GM23338 (cell line): ENCODE results near the gene USP6NL. TPM values are rescaled to one million over a fixed set of nuclear protein-coding genes. Genes with fewer than 3 reads are reported as not detected.
A peak's percentile ranks its signal among the peaks of the same experiment; 100 is the strongest.

Source experiments
- ATAC-seq: fragments of 200-7000 bp; cut with Tn5 transposase; 3 replicates; pipeline ENCODE4 v1.9.1; 2020
- DNase-seq: peaks from one replicate; pipeline ENCODE4 v3.0.0-alpha.2; 2015; ENCODE audit warnings: low spot score
- H2AFZ ChIP-seq: fragments of 200-600 bp; sonication (generic); 2 replicates; pipeline ENCODE4 v1.8.0; 2016; ENCODE audit warnings: antibody characterized with exemption, mild to moderate bottlenecking, moderate library complexity
- H3F3A ChIP-seq: fragments of 200-600 bp; sonication (generic); replicated peaks from 2 replicates; pipeline ENCODE4 v1.8.0; 2017; ENCODE audit warnings: antibody characterized with exemption, mixed run types, low read depth
- H3K27ac ChIP-seq: fragments of 200-600 bp; sonication (generic); 2 replicates; pipeline ENCODE4 v1.6.1; 2016; ENCODE audit warnings: low read depth
- H3K27me3 ChIP-seq: fragments of 200-600 bp; sonication (generic); 2 replicates; pipeline ENCODE4 v1.8.0; 2016; ENCODE audit warnings: mild to moderate bottlenecking, mixed run types, moderate library complexity; ENCODE audit not compliant: insufficient read depth
- H3K36me3 ChIP-seq: fragments of 200-600 bp; sonication (generic); 2 replicates; pipeline ENCODE4 v1.8.0; 2016; ENCODE audit warnings: mild to moderate bottlenecking; ENCODE audit not compliant: insufficient read depth
- H3K4me1 ChIP-seq: fragments of 200-600 bp; sonication (generic); 2 replicates; pipeline ENCODE4 v1.8.0; 2016; ENCODE audit warnings: mild to moderate bottlenecking, moderate library complexity; ENCODE audit not compliant: insufficient read depth
- H3K4me2 ChIP-seq: fragments of 200-600 bp; sonication (generic); 2 replicates; pipeline ENCODE4 v1.7.1; 2017; ENCODE audit warnings: mixed run types
- H3K4me3 ChIP-seq: fragments of 200-600 bp; sonication (generic); 2 replicates; pipeline ENCODE4 v1.6.1; 2016; ENCODE audit warnings: mixed run types
- H3K79me2 ChIP-seq: fragments of 200-600 bp; sonication (generic); replicated peaks from 2 replicates; pipeline ENCODE4 v1.8.0; 2017; ENCODE audit warnings: mild to moderate bottlenecking; ENCODE audit not compliant: insufficient read depth
- H3K9me2 ChIP-seq: fragments of 200-600 bp; sonication (generic); 2 replicates; pipeline ENCODE4 v1.8.0; 2017; ENCODE audit not compliant: insufficient read depth
- H4K20me1 ChIP-seq: fragments of 200-600 bp; sonication (generic); replicated peaks from 2 replicates; pipeline ENCODE4 v1.8.0; 2017; ENCODE audit warnings: mild to moderate bottlenecking; ENCODE audit not compliant: insufficient read depth
- H3K27ac Mint-ChIP-seq: 2 replicates; pipeline ENCODE4 v1.8.0; 2020; ENCODE audit warnings: inconsistent platforms, mild to moderate bottlenecking, moderate library complexity, mixed read lengths
- H3K27me3 Mint-ChIP-seq: 3 replicates; pipeline ENCODE4 v1.8.0; 2022; ENCODE audit warnings: low read depth, mild to moderate bottlenecking, moderate library complexity, mixed read lengths, inconsistent platforms; ENCODE audit not compliant: insufficient read depth, poor library complexity
- H3K36me3 Mint-ChIP-seq: 3 replicates; pipeline ENCODE4 v1.8.0; 2021; ENCODE audit warnings: low read depth, mild to moderate bottlenecking, inconsistent platforms, moderate library complexity, mixed read lengths
- H3K4me1 Mint-ChIP-seq: 3 replicates; pipeline ENCODE4 v1.8.0; 2020; ENCODE audit warnings: mild to moderate bottlenecking, inconsistent platforms, mixed read lengths
- H3K4me3 Mint-ChIP-seq: 3 replicates; pipeline ENCODE4 v1.8.0; 2021; ENCODE audit warnings: moderate library complexity, mild to moderate bottlenecking, inconsistent platforms, mixed read lengths
- H3K9me3 Mint-ChIP-seq: 3 replicates; pipeline ENCODE4 v1.8.0; 2020; ENCODE audit warnings: moderate library complexity, mild to moderate bottlenecking, inconsistent platforms, mixed read lengths
- CREB1 ChIP-seq: fragments of 250-450 bp; sonication (Bioruptor Pico); IDR thresholded peaks from 2 replicates; pipeline ENCODE4 v1.5.0; 2020; ENCODE audit warnings: low read depth, mild to moderate bottlenecking, moderate library complexity
- CTCF ChIP-seq, 2 experiments: fragments of 200-600 bp in 1 of 2; sonication (generic) in 1 of 2; conservative IDR thresholded peaks; 2 replicates each; pipeline versions ENCODE4 v1.5.1 to v1.6.1; 2016 to 2017; ENCODE audit warnings: antibody characterized with exemption in 2 of 2, low read depth in 2 of 2, mild to moderate bottlenecking in 2 of 2, moderate library complexity in 1 of 2
- ETS1 ChIP-seq: IDR thresholded peaks from 2 replicates; pipeline ENCODE4 v1.6.1; 2016; ENCODE audit warnings: antibody characterized with exemption
- EZH2 ChIP-seq: fragments of 200-600 bp; sonication (generic); IDR thresholded peaks from one replicate; pipeline ENCODE4 v1.8.0; 2017; ENCODE audit warnings: antibody characterized with exemption, mild to moderate bottlenecking, low read depth; ENCODE audit not compliant: unreplicated experiment
- EZH2phosphoT487 ChIP-seq: fragments of 200-600 bp; sonication (generic); IDR thresholded peaks from one replicate; pipeline ENCODE4 v1.8.1; 2018; ENCODE audit warnings: antibody characterized with exemption; ENCODE audit not compliant: unreplicated experiment
- JUNB ChIP-seq: IDR thresholded peaks from one replicate; pipeline ENCODE4 v1.6.1; 2016; ENCODE audit warnings: antibody characterized with exemption; ENCODE audit not compliant: unreplicated experiment
- NANOG ChIP-seq: IDR thresholded peaks from 2 replicates; pipeline ENCODE4 v1.6.1; 2016; ENCODE audit warnings: antibody characterized with exemption, borderline replicate concordance
- POLR2AphosphoS5 ChIP-seq: IDR thresholded peaks from 2 replicates; pipeline ENCODE4 v1.6.1; 2016; ENCODE audit warnings: antibody characterized with exemption, low read depth
- STAT1 ChIP-seq: IDR thresholded peaks from one replicate; pipeline ENCODE4 v1.6.1; 2016; ENCODE audit warnings: antibody characterized with exemption; ENCODE audit not compliant: unreplicated experiment
- ZNF114 ChIP-seq: fragments of 250-450 bp; sonication (Bioruptor Pico); IDR thresholded peaks from 2 replicates; pipeline ENCODE4 v1.5.0; 2020; ENCODE audit warnings: mild to moderate bottlenecking, moderate library complexity
- ZNF331 ChIP-seq: fragments of 250-450 bp; sonication (Bioruptor Pico); IDR thresholded peaks from 2 replicates; pipeline ENCODE4 v1.5.0; 2020; ENCODE audit warnings: low read depth, mild to moderate bottlenecking, moderate library complexity
- ZNF462 ChIP-seq: fragments of 250-450 bp; sonication (Bioruptor Pico); IDR thresholded peaks from 2 replicates; pipeline ENCODE4 v1.5.0; 2020; ENCODE audit warnings: mild to moderate bottlenecking, moderate library complexity
- polyA plus RNA-seq: library from polyadenylated mRNA; unstranded; fragments of >200 nt; fragmentation: Nextera tagmentation; extraction: Ambion mirVana; gene quantifications from 2 replicates; pipeline ENCODE4 v1.2.1, GENCODE V29; 2016
- total RNA-seq: library from RNA; depleted of rRNA; stranded (reverse); fragments of >200 nt; shearing (Covaris generic); gene quantifications from 2 replicates; pipeline ENCODE4 v1.2.3, GENCODE V29; 2014

The USP6NL gene
- total and polyA plus RNA-seq, 2 experiments from 2014 or later, result 8.1 to 29.7 TPM

GRCh38 chr10:11646450-11646849, 35.0 kb upstream of the USP6NL start:
- TF ChIP-seq ZNF462 (CRISPR knock-in tag), result no peak
- no peak for TF ChIP-seq POLR2AphosphoS5
- no peak for TF ChIP-seq JUNB
- no peak for TF ChIP-seq ETS1
- Histone ChIP-seq H3K4me3 (no peak overlapping the region), H3K4me2 (no peak overlapping the region), H3K4me1 (no peaks in the 10 kb centered on the region), H3K27ac (no peak overlapping the region), H3K36me3 (no peaks in the 10 kb centered on the region), H3K9me2 (no peaks in the 10 kb centered on the region), H2AFZ (peak overlapping the region; percentile 70; the same call in 1 of the 2 replicates), H3K27me3 (no peaks in the 10 kb centered on the region), H3K79me2 (no peaks in the 10 kb centered on the region), H3F3A (0 out of 2 replicates have a peak, but pooled peaks cover 4% of the 10 kb centered on the region), H4K20me1 (no peaks in the 10 kb centered on the region)
- Mint-ChIP-seq H3K27ac (no peak overlapping the region), H3K4me3 (no peak overlapping the region), H3K36me3 (no peaks in the 10 kb centered on the region), H3K27me3 (peaks cover 3% of the 10 kb centered on the region), H3K4me1 (no peaks in the 10 kb centered on the region), H3K9me3 (no peaks in the 10 kb centered on the region)
- DNase-seq, result no peak
- ATAC-seq, result no peak

- H3K9me2 ChIP-seq, result no peaks in the 10 kb centered on the region
- no peaks in the 10 kb centered on the region for H3K9me3 Mint-ChIP-seq
- DNase-seq (no peak), ATAC-seq (no peak)
- H3K4me2 ChIP-seq, result no peak overlapping the region
- H3K27me3 Mint-ChIP-seq, result peaks cover 6% of the 10 kb centered on the region
- no peaks in the 10 kb centered on the region for H4K20me1 ChIP-seq
- H3K4me3 ChIP-seq, result no peak overlapping the region
- H3K36me3 ChIP-seq, result no peaks in the 10 kb centered on the region
- H3K27ac ChIP-seq, result no peak overlapping the region
- H3K36me3 Mint-ChIP-seq, result no peaks in the 10 kb centered on the region
- no peaks in the 10 kb centered on the region for H3K4me1 Mint-ChIP-seq
- no peak overlapping the region for H3K27ac Mint-ChIP-seq
- no peaks in the 10 kb centered on the region for H3K79me2 ChIP-seq
- no peak overlapping the region for H3K4me3 Mint-ChIP-seq
- H3F3A ChIP-seq, result 0 out of 2 replicates have a peak, but pooled peaks cover 4% of the 10 kb centered on the region
- no peak overlapping the region for H2AFZ ChIP-seq
- H3K27me3 ChIP-seq, result no peaks in the 10 kb centered on the region
- no peaks in the 10 kb centered on the region for H3K4me1 ChIP-seq
- TF ChIP-seq NANOG (no peak), EZH2 (no peak), CREB1 (CRISPR knock-in tag) (no peak), POLR2AphosphoS5 (no peak), ZNF331 (CRISPR knock-in tag) (no peak), CTCF (conservative IDR thresholded peaks at IDR 0.05; ENCODE audit: low read depth in 2 of 2) (no peak), EZH2phosphoT487 (no peak), ETS1 (no peak), ZNF114 (no peak), STAT1 (no peak), JUNB (no peak)
These were observed 31.6 kb upstream of the USP6NL start for GRCh38 chr10:11643039-11643438.
